Nephron (organoid): Measurements from ENCODE around the gene BRAF.
A peak's percentile ranks its signal among the peaks of the same experiment; 100 is the strongest.
"Not testable (repeated sequence)": the region's sequence is repeated elsewhere in the genome, so short reads cannot be mapped to it uniquely, and the experiment has no call there.

ENCODE experiments used
- H3K27ac Mint-ChIP-seq, 3 experiments: 2 replicates each; pipeline ENCODE4 v1.8.0; 2020; ENCODE audit warnings: mixed read lengths in 3 of 3, mild to moderate bottlenecking in 2 of 3, moderate library complexity in 1 of 3
- H3K27me3 Mint-ChIP-seq: 2 replicates; pipeline ENCODE4 v1.8.0; 2021; ENCODE audit warnings: low read depth, mild to moderate bottlenecking, moderate library complexity, mixed read lengths
- H3K36me3 Mint-ChIP-seq: 2 replicates; pipeline ENCODE4 v1.8.0; 2020; ENCODE audit warnings: low read depth, mixed read lengths
- H3K4me1 Mint-ChIP-seq: 2 replicates; pipeline ENCODE4 v1.8.0; 2020; ENCODE audit warnings: mixed read lengths
- H3K4me3 Mint-ChIP-seq, 3 experiments: 2 replicates each; pipeline ENCODE4 v1.8.0; 2020; ENCODE audit warnings: mild to moderate bottlenecking in 3 of 3, mixed read lengths in 3 of 3, moderate library complexity in 2 of 3
- H3K9me3 Mint-ChIP-seq: 2 replicates; pipeline ENCODE4 v1.8.0; 2020; ENCODE audit warnings: mixed read lengths
- TF ChIP-seq, protein P1 (sequence below), 3 experiments: fragments of 200-600 bp; sonication (generic); IDR thresholded peaks; one replicate each; pipeline ENCODE4 v1.5.0; 2021; ENCODE audit warnings: antibody characterized with exemption in 3 of 3; ENCODE audit not compliant: unreplicated experiment in 3 of 3

Gene BRAF

DNA sequence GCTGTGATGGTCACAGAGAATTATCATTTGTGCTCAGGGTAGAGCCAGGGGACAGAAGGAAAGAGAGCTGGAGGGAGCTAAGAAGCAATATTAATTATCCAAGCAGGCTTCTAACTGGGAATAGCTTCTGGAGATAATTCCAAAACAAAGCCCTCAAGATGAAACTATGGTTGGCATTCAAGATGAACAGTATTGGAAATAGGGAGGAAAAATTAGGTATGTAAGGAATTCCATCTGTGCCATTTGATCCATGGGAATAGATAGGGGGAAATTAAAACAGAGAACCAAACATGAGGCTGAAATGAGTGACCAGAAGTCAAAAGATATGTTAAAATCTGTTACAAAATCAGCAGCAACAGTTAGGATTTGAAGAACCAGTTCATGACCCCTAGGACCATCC, 152.9 kb downstream of the BRAF start:
- H3K36me3 Mint-ChIP-seq = peaks cover 69% of the 10 kb centered on the region
- H3K4me1 Mint-ChIP-seq = peaks cover 7% of the 10 kb centered on the region

DNA sequence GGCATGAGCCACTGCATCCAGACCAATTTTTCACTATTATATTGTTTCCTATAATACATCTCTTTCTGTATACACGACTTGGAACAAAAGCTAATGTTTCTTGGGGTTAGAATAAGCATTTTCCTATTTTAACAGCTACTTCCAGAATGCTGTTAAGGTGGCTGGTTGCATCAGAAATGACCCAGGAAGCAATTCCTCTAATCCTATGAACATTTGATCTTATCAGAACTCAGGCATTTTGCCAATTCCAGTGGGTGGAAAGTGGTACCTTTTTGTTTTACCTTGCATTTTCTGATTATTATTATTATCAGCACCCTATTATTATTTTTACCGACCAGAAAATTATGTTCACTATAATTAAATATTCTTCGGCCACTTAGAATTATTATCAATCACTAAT, 154.9 kb downstream of the BRAF start:
- Mint-ChIP-seq H3K27me3 (no peaks in the 10 kb centered on the region), H3K4me3 (no peak overlapping the region), H3K4me1 (peaks cover 7% of the 10 kb centered on the region), H3K36me3 (peaks cover 68% of the 10 kb centered on the region), H3K27ac (no peak overlapping the region), H3K9me3 (peaks cover 4% of the 10 kb centered on the region)
- TF ChIP-seq, protein P1, sequence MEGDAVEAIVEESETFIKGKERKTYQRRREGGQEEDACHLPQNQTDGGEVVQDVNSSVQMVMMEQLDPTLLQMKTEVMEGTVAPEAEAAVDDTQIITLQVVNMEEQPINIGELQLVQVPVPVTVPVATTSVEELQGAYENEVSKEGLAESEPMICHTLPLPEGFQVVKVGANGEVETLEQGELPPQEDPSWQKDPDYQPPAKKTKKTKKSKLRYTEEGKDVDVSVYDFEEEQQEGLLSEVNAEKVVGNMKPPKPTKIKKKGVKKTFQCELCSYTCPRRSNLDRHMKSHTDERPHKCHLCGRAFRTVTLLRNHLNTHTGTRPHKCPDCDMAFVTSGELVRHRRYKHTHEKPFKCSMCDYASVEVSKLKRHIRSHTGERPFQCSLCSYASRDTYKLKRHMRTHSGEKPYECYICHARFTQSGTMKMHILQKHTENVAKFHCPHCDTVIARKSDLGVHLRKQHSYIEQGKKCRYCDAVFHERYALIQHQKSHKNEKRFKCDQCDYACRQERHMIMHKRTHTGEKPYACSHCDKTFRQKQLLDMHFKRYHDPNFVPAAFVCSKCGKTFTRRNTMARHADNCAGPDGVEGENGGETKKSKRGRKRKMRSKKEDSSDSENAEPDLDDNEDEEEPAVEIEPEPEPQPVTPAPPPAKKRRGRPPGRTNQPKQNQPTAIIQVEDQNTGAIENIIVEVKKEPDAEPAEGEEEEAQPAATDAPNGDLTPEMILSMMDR (IDR thresholded peaks at IDR 0.05; ENCODE audit: unreplicated experiment in 3 of 3) = no peak

More for the DNA sequence above, 152.9 kb downstream of the BRAF start:
- peaks cover 4% of the 10 kb centered on the region for H3K9me3 Mint-ChIP-seq
- TF ChIP-seq, protein P1 (IDR thresholded peaks at IDR 0.05; ENCODE audit: unreplicated experiment in 3 of 3) = no peak
- no peak overlapping the region for H3K4me3 Mint-ChIP-seq
- peak overlapping the region; percentile 0 to 60 (median 3) for H3K27ac Mint-ChIP-seq
- H3K27me3 Mint-ChIP-seq = no peaks in the 10 kb centered on the region

DNA sequence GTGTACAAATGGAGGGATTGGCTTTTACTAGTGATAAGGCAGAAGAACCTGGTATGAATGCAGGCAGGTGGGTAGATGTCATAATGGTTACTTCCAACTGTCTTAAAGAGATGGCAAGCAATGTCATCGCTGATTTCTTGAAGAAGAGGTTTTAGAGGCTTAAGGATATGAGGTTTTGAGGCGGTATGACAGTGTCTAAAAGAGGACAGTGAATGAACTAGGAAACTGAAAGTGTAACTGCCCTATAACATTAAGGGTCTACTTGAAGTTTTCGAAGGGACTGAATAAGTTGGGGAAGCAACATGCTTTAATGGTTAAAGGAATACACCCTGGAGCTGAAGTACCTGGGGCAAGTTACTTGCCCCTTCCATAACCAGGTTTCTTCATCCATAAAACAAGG, 157.3 kb downstream of the BRAF start:
- TF ChIP-seq, protein P1 (IDR thresholded peaks at IDR 0.05; ENCODE audit: unreplicated experiment in 3 of 3) = no peak
- H3K4me3 Mint-ChIP-seq = no peak overlapping the region
- H3K9me3 Mint-ChIP-seq = peaks cover 4% of the 10 kb centered on the region
- H3K27me3 Mint-ChIP-seq = no peaks in the 10 kb centered on the region
- no peak overlapping the region for H3K27ac Mint-ChIP-seq
- H3K4me1 Mint-ChIP-seq = peaks cover 7% of the 10 kb centered on the region
- H3K36me3 Mint-ChIP-seq = peaks cover 66% of the 10 kb centered on the region

DNA sequence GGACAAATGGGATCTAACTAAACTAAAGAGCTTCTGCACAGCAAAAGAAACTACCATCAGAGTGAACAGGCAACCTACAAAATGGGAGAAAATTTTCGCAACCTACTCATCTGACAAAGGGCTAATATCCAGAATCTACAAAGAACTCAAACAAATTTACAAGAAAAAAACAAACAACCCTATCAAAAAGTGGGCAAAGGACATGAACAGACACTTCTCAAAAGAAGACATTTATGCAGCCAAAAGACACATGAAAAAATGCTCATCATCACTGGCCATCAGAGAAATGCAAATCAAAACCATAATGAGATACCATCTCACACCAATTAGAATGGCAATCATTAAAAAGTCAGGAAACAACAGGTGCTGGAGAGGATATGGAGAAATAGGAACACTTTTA, 159.3 kb downstream of the BRAF start:
- Mint-ChIP-seq H3K36me3 (peaks cover 72% of the 10 kb centered on the region), H3K9me3 (peaks cover 18% of the 10 kb centered on the region)
- not testable (repeated sequence) for H3K4me1 Mint-ChIP-seq, H3K27me3 Mint-ChIP-seq, H3K4me3 Mint-ChIP-seq, H3K27ac Mint-ChIP-seq

GRCh38 chr7:140763166-140763565, 161.6 kb downstream of the BRAF start:
- H3K4me3 Mint-ChIP-seq, H3K27ac Mint-ChIP-seq: not testable (repeated sequence)
- peaks cover 74% of the 10 kb centered on the region for H3K36me3 Mint-ChIP-seq

GRCh38 chr7:140761375-140761774, 163.4 kb downstream of the BRAF start:
- not testable (repeated sequence) for H3K27me3 Mint-ChIP-seq, H3K27ac Mint-ChIP-seq, H3K4me3 Mint-ChIP-seq, H3K4me1 Mint-ChIP-seq
- peaks cover 68% of the 10 kb centered on the region for H3K36me3 Mint-ChIP-seq
- peaks cover 24% of the 10 kb centered on the region for H3K9me3 Mint-ChIP-seq

More at GRCh38 chr7:140763166-140763565, 161.6 kb downstream of the BRAF start:
- not testable (repeated sequence) for H3K27me3 Mint-ChIP-seq, H3K4me1 Mint-ChIP-seq
- H3K9me3 Mint-ChIP-seq = peaks cover 28% of the 10 kb centered on the region

GRCh38 chr7:140754506-140754905, 170.2 kb downstream of the BRAF start:
- no peaks in the 10 kb centered on the region for H3K27me3 Mint-ChIP-seq
- H3K4me1 Mint-ChIP-seq = no peaks in the 10 kb centered on the region
- no peak overlapping the region for H3K27ac Mint-ChIP-seq
- H3K9me3 Mint-ChIP-seq = peaks cover 1% of the 10 kb centered on the region
- no peak overlapping the region for H3K4me3 Mint-ChIP-seq
- TF ChIP-seq, protein P1 (IDR thresholded peaks at IDR 0.05; ENCODE audit: unreplicated experiment in 3 of 3) = no peak
- peaks cover 54% of the 10 kb centered on the region for H3K36me3 Mint-ChIP-seq
